ENCODE measurements around the gene TRAPPC3.

Gene TRAPPC3

DNA sequence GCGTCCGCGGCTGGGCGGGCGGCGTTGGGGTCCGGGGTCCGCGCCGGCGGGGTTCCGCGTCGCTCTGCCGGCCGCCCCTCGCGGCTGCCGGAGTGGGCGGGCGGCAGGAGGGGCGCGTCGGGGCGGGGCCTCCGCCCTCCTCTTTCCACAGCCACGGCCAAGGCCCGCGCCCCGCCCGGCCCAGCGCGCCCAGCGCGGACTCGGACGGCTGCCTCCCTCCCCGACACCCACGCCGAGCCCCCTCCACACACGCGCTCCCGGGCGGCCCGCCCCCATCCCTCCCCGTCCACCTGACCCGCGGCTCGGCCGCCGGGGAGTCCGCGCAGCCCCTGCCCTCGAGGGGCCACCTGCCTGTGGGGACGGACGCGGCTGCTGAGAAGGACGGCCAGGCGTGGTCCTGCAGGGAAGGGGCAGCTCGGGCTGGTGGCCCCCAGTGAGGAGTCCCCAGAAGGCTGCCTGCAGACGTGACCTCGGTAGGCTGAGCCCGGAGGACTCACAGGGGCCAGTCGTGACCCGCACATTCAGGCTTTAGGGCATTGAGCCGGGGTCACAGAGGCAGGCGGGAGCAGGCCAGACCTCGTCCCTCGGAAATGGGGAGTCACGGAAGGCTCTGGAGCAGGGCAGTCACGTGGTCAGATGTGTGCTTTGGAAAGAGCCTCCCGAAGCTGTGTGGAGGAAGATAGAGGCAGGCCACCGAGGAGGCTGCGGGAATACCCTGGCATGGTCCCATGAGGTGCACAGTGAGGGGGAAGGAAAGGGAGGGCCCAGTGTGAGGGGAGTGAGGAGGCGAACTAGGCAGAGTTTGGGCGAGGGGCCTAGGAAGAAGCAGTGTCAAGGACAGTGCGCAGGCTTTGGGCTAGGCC lies 23.9 kb downstream of the TRAPPC3 start, which contains the start of gene COL8A2:
Gene COL8A2 (minus strand): TSS at position 94 of the 863 bp plus-strand sequence. CDS start 24,980 bp downstream, outside the sequence.
- DNase-seq: no peak

DNA sequence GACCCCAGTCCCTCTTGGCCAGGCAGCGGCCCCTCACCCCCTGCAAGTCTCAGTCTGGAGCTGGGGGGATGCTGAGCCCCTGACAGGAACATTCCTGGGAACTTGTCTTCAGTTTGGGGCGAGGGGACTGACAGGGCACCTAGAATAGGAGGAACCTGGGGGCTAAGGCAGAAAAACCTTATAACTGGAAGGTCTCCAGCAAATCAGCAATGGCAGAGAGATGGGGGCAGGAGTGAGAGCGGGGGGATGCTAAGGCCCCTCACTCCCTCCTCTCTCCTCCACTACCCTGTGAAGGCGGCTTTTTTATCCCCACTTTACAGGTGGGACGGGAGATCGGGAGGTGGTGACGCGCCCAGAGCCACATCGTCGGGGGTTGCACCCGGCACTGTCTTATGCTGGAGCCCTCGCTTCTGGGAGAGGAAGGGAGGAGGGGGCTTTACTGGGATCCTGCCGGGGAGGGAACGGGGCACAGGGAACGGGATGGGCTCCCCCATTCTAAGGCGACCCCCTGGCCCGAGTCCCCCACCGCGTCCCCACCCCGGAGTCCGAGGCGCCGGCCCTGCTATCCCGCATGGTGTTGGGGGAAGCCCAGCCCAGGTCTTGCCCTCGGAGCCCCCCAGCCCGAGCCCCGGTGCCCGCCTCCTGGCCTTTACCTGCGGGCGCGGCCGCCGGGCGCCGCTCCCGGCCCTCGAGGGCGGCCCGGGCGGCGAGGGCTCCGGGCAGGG lies 24.7 kb downstream of the TRAPPC3 start:
- DNase-seq: no peak

DNA sequence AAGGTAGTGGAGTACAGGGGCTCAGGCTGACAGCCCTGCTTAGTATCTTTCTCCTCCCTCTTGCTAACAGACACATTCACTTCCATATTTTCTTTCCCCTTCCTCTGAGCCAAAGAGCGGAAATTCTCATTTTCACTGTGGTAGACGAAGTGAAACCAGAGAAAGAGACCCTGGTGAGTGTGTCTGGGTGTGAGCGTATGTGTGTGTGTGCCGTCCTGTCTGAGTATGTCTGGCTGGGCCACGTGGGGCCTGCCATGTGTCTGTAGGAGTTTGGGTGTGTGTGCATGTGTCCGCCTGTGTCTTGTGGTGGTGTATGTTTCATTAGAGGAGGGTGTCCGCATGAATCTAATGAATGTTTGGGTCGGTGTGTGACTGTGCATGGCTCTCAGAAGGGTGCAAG lies 25.9 kb downstream of the TRAPPC3 start:
- no peak for DNase-seq

DNA sequence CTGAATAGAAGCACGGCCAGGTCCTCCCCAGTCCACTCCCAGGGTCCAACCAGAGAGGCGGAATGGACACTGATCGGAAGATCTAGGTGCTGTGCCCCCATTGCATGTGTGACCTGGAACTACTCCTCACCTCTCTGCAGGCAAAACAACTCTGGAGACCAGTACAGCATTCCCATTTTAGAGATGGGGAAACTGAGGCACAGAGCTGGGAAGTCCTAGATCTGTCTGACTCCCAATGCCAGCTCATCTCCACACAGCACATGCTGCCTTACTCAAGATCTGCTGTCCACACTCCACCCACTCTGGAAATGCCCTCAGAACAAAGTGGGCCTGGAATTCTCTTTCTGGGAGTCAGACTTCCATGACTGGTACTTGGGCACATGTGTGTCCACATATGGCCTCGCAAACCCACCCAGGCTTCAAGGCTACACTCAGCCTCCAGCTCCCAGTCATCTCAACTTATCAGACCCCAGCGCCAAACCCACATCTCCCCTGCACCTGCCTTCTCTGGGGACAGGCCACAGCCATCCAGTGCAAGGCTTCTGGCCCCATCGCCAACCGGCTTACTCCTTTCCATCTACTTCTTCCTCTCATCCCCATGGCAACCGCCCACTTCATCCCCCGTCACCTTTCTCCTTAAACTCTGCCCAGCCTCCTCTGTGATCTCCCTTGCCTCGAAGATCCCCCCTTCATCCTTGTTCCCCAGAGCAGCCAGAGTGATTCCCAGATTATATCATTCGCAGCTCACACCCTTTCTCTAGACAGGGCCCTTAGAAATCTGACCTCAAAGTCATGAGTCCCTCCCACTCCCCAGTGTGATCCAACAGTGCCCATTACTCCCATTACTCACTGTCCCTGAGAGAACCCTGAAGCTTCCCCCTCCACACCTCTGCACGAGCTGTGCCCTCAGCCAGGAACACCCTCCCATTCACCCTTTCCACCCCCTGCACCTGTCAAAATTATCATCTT lies 26.9 kb downstream of the TRAPPC3 start:
- DNase-seq: no peak

DNA sequence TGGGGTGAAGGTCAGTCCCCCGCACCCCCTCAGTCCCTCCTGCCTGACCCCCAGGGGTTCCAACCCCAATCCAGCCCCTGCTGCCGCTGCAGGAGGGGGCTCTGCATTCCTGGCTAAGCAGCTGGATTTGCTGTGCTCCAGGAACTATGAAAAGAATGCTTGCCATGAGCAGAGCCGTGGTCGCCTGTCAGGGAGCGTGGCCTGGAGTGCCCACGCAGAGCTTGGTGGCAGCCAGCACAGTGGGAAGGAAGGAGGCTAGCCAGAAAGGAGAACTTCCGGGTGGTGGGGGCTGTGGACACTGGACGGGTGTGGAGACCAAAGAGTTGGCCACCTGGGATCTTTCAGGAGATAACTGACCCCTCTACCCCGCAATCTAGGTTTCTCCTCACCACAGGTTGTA lies 29.8 kb downstream of the TRAPPC3 start:
- no peak for DNase-seq

DNA sequence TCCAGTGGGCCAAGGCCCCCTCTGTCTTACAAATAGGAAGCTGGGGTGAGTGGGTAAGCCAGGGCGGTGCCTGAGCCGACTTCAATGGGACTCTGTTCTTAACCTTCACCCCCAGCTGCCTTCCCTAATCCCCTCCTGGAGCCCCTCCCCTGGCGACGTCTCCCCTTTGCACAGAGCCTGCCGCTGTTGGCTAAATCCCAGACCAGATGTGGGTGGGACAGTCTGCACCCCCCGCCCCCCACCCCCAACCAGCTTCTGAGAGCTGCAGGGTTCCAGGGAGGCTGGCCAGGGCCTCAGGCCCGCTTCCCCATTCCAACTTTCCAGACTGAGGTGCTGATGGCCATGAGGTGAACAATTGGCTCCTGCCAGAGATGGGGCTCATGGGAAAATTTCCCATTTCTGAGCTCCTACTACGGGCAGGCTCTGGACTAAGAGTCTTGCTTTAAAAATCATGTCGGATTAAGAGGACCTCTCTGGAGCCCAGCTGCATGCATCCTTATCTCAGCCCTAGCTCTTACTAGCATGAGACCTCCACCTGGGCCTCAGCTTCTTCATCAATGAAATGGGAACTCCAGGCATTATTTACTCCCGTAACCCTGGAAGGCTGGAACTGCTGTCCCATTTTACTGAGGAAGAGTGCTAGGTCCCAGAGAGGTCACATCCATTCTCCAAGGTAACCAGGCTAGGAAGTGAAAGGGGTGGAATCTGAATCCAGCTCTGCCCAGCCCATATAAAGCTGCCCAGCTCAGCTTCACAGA lies 30.7 kb downstream of the TRAPPC3 start:
- no peak for DNase-seq

DNA sequence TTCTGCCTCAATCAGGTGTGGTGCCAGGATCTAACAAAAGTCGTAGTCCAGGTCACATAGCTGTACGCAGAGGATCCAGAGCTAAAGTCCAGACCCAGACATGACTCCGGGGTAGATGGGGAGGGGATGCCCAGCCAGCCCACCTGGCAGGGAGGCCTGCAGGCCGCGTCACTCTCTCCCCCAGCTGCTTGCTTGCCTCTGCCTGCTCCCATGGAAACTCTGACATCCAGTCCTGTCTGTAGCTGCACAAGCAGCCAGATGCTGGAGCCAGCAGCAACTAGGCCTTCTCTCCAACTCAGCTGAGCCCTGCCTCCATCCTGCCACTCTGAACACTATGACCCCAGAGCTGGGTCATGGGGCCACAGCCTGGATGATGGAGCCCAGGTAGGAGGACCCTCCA lies 32.4 kb downstream of the TRAPPC3 start:
- DNase-seq: no peak

DNA sequence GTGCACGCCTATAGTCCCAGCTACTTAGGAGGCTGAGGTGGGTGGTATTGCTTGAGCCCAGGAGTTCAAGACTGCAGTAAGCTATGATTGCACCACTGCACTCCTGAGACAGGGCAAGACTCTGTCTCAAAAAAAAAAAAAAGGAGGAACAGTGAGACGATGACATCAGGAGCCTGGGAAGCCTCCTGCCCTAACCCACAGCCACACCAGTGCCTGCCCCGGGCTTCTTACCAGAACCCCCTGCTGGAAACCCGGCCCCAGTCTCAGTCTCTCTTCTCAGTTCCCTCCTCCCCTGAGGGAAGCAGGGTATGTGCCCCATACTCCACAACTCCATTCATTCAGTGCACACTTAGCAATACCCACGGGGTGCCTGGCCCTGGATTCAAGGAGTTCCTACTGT lies 33.4 kb downstream of the TRAPPC3 start:
- DNase-seq: no peak

DNA sequence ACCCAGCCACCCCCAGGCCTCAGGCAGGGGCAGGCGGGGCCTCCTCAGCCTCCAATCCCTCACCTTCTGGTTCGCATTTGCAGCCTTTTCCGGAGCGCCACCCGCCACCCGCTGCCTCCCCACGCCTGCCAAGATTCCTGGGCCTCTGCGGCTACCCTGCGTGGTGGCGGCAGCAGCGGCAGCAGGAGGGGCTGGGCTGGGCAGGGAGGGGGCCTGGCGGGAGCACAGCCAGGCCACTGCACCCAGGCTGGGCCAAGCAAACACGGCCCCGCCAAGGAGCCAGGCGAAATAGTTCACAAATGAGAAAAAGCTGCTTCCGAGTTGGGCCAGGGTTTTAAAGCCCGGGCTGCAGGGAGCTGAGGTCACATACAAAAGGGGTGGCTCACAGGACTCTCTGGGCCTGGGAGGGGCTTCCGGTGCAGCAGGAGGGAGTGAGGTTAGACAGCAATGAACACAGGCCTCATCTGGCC lies 34.1 kb downstream of the TRAPPC3 start:
- no peak for DNase-seq

DNA sequence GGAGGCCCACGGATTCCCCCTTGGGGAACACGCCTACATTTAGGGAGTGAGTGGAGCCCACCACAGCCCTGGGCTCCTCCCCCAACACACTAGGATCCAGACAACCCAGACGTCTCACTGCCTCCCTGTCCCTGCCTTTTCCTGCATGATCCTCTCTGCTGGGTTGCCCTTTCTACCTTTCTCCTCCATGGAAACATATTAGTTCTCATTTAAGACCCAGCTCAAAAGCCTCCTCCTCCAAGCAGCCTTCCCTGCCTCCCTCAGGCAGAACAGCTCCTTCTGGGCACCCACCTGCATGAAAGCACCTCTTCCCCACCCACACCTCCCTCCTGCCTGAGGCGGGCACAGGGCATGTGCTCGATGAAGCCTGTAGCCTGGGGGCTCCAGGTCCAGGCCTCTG lies 34.9 kb downstream of the TRAPPC3 start:
- no peak for DNase-seq

DNA sequence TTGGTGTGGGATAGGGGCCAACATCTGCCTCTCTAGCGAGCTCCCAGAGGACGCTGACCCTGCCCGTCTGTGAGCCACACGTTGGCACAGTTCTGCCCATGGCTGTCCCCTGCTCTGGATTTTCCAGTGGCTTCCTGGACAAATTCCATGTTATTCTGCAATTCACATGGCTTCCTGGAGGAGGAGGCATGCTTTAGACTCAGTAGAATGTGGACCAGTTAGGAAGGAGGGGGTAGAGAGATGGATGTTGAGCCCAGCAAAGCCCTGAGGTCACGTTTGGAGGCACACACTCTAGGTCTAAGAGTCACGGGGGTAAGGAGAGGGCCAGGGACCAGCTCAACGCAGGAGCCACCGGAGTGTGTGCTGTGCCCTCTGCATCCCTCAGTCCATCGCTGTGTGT lies 36.5 kb downstream of the TRAPPC3 start:
- no peak for DNase-seq

DNA sequence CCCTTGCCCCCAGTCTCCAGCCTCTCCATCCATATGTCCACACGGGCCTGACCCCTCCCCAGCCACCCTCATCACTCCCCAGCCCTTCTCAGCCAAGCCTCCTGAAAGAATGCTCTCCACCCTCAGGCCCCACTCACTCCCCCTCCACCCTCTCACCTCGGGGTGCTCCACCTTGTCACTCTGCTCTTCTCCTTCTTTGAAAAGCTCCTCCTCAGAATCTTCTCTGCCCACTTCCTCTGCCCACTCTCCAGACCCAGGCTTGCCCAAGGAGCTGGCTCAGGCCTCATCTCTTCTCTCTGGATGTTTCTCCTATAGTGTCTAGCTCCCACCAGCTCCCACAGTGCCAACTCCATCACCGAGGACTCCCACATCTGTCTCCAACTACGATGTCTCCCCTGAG lies 38.1 kb downstream of the TRAPPC3 start:
- no peak for DNase-seq

DNA sequence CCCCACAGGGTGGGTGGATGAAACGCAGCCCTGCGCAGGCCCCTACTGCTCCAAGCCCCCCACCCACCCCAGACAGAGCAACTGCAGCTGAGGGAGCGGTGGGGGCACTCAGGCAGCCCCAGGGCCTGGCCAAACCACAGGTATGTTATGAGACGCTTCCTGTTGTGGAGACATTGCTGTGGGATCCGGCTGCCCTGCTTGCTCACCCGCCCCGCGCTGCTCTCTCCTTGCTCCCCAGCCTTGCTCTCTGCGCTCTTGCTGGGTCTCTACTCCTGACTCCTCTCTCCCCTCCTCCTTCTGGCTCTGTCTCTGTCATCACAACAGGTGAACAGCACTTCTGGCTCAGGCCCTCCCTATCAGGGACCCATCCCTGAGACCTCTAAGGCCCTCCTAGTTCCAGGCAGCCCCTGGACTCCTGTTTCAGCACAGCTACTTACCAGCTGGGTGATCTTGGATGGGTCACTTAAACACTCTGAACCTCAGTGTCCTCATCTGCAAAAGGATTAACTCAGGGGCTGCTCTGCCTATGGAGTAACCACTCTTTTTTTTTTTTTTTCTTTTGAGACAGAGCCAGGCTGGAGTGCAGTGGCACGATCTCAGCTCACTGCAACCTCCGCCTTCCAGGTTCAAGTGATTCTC lies 40.1 kb downstream of the TRAPPC3 start:
- DNase-seq: no peak

DNA sequence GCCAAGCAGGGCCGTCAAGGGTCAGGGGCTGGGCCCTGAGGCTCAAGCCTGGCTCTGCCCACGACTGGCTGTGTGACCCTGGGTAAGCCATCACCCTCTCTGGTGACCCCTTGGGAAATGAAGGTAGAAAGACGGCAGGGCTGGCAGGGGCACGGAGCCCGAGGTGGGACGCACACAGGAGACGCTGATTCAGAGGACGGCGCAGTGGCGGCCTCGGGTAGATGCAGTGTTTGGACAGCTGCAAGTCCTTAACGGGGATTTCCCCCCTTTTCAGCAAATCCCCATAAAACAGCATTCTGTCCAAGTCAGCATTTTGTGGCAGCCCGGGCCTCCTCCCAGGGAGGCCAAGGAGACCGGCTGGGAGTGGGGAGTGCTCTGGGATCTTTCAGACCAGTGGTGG lies 41.0 kb downstream of the TRAPPC3 start:
- no peak for DNase-seq

DNA sequence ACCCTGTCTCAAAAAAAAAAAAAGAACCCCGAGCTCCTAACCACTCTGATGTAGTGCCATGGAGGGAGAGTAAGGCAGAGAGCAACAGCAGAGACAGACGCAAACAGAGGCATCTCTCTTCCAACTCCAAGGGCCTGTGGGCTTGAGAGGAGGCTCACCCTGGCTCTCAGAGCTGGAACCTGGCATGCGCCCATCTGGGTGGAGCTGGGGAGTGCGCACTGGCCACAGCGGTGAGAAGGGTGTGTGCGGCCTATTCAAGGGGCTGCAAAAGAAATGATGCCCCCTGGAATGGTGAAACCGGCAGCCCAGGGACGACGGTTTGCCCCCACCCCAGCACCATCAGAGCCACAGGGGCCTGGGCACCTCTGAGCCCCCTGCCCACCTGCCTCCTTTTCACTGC lies 41.9 kb downstream of the TRAPPC3 start:
- no peak for DNase-seq

DNA sequence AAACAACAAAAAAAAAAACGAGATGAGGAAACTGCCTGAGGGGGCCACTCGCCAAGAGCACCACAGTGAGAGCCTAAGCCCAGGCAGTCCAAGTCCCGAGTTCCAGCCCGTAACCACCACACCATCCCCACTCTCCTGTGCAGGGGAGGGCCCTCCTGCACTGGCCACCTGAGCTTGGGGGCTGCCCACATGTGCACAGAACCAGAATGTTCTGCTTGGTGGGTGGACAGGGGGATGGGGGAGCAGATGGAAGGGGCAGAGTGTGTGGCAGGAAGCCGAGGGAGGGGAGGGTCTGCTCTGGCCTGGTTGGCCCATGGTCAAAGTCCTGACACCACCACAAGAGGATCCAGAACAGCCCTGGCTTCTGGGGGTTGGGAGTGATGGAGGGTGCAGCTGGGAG lies 43.0 kb downstream of the TRAPPC3 start:
- no peak for DNase-seq

DNA sequence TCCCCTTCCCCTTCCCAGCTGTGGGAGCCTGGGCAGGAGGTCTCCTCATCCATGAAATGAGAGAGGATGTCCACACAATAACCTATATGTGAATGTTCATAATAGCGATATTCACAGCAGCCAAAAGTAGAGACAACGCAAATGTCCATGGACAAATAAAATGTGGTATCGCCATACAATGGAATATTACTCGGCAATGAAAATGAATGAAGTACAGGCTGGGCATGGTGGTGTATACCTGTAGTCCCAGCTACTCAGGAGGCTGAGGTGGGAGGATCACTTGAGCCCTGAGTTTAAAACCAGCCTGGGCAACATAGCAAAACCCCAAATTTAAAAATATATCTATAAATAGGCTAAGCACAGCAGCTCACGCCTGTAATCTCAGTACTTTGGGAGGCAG lies 47.7 kb downstream of the TRAPPC3 start:
- no peak for DNase-seq

DNA sequence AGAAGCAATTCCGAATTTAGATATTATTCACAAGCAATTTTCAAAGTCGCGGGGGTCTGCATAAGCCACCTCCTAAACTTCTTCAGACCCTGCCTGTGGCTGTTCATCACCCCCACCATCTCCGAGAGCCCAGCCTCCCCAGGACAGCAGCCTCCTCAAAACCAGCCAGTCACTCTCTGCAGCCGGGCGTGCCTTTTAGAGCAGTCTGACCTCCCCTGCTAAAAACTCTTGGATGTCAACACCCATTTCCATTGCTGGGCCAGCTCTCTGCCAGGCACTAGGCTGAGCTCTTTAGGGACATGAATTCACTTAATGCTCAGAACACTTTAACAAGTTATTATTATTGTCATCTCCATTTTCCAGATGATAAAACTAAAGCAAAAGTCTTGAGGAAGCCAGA lies 48.9 kb downstream of the TRAPPC3 start:
- no peak for DNase-seq

DNA sequence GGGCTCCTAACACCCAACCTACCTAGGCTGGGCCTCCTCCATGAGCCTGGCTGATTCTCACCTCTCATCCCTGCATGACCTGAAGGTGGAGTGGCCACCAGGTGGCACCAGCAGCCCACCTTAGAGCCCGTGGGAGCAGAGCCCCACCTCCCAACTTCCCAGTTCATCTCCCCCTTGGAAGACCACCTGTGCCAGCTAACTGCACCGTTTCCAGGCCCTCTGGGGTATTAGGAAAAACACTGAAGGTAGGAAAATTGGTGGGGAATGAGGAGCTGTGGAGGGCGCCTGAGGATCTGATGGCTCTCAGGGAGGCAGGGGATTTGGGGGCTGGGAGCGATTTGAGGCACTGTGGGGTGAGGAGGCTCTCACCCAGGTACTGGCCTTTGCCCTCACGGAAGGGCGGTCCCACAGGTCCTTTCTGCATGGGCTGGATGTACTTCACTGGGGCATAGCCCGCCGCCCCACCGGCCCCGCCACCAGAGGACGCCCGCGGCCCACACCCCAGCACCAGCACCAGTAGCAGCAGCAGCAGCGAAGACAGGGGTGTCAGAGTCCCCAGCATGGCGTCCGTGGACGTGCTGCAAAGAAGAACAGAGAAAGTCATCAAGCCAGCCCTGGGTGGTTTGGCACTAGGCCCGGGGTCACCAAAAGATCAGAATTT lies 49.5 kb downstream of the TRAPPC3 start:
- DNase-seq: peak; percentile 67

DNA sequence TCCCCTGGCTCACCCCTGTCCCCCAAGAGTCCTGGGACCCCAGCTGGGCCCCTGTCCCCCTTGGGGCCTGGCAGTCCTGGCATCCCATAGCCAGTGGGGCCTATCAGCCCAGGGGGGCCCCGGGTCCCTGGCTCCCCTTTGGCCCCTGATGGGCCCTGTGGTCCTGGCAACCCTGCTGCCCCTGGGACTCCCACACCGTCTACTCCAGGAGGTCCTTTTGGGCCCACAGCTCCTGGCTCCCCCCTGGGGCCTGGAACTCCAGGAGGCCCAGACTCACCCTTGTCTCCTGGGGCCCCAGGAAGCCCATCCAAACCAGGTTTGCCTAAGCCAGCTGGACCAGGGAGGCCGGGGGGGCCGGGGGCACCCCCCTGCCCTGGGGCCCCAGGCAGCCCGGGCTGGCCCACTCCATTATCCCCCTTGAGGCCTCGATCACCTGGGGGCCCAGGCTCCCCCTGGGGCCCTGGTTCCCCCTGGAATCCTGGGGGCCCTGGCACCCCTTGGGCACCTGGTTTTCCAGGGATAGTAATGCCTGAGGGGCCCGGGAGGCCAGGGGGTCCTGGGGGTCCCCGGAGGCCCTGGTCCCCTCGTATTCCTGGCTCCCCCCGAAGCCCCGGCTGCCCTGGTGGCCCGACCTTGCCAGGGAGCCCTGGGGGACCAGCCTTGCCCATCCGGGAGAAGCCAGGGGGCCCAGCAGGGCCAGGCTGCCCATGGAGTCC lies 50.5 kb downstream of the TRAPPC3 start:
- DNase-seq: no peak

Data from NCI-H345 (cell line).